ENCODE measurements around the gene CYP4F11. TPM values are rescaled to one million over a fixed set of nuclear protein-coding genes. Genes with fewer than 3 reads are reported as not detected.

Gene CYP4F11
- total RNA-seq, 1 experiment from 2014 or later, result not detected

DNA sequence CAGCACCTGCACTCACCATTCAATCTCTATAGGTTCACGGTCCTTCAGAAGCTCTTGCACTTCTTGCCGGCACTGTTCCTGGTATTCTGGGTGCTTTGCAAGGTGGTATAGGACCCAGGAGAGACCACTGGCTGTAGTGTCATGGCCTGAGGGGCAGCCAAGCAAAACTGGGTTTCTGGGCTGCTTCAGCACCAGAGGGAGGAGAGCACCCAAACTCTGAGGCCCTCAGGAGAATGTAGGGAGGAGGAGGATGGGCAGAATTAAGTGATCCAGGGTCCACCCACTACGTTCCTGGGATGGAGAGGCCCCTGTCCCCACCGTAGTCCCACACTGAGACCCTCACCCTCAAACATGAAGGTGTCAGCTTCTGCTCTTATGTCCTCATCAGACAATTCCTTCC lies 12.3 kb downstream of the CYP4F11 start:
- TF ChIP-seq, protein P1, sequence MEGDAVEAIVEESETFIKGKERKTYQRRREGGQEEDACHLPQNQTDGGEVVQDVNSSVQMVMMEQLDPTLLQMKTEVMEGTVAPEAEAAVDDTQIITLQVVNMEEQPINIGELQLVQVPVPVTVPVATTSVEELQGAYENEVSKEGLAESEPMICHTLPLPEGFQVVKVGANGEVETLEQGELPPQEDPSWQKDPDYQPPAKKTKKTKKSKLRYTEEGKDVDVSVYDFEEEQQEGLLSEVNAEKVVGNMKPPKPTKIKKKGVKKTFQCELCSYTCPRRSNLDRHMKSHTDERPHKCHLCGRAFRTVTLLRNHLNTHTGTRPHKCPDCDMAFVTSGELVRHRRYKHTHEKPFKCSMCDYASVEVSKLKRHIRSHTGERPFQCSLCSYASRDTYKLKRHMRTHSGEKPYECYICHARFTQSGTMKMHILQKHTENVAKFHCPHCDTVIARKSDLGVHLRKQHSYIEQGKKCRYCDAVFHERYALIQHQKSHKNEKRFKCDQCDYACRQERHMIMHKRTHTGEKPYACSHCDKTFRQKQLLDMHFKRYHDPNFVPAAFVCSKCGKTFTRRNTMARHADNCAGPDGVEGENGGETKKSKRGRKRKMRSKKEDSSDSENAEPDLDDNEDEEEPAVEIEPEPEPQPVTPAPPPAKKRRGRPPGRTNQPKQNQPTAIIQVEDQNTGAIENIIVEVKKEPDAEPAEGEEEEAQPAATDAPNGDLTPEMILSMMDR (IDR thresholded peaks at IDR 0.05; ENCODE audit: insufficient read depth in 1 of 2, low read depth in 1 of 2, low read length in 1 of 2, severe bottlenecking in 1 of 2, unreplicated experiment in 1 of 2), result no peak
- H3K36me3 Mint-ChIP-seq (ENCODE audit: insufficient read depth, unreplicated experiment), result peaks cover 6% of the 10 kb centered on the region
- H3K36me3 ChIP-seq (ENCODE audit: control insufficient read depth, insufficient read depth, low read length), result no peaks in the 10 kb centered on the region
- ChIA-PET CTCF (no interaction called here), POLR2A (no interaction called here)
- peaks cover 6% of the 10 kb centered on the region for H3K4me1 Mint-ChIP-seq (ENCODE audit: low read depth, unreplicated experiment)
- no peak for DNase-seq
- no peak overlapping the region for H3K4me3 Mint-ChIP-seq (ENCODE audit: unreplicated experiment)
- H3K9me3 Mint-ChIP-seq (ENCODE audit: unreplicated experiment), result no peaks in the 10 kb centered on the region
- no TSS peak for BruUV-seq (replicated peaks)
- no peak overlapping the region for H3K27ac Mint-ChIP-seq (ENCODE audit: unreplicated experiment)
- H3K27me3 ChIP-seq (replicated peaks; ENCODE audit: control insufficient read depth, insufficient read depth, low read length), result no peaks in the 10 kb centered on the region
- intact Hi-C loops (cut with micrococcal nuclease; ENCODE audit: unreplicated experiment), result no loop called here
- H3K27me3 Mint-ChIP-seq (ENCODE audit: insufficient read depth, unreplicated experiment), result peaks cover 15% of the 10 kb centered on the region
- H3K9me3 ChIP-seq, result no peaks in the 10 kb centered on the region
- H3K4me3 ChIP-seq (ENCODE audit: low read depth, low read length), result no peak overlapping the region
- no peaks in the 10 kb centered on the region for H3K4me1 ChIP-seq

DNA sequence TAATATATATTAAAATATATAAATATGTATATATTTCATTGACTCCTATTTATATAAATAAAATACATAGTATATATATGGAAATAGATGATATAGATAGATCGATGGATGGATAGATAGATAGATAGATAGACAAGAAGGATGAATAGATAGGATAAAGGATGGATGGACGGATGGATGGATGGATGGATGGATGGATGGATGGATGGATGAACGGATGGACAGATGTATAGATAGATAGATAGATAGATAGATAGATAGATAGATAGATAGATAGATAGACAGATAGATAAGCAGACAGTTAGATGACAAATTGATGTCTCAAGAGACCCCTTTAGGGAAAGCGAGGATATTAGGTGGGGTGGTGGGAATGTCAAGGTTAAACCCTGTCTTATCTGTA lies 15.1 kb downstream of the CYP4F11 start:
- DNase-seq, result no peak
- no TSS peak for BruUV-seq (replicated peaks)
- Histone ChIP-seq H3K27me3 (replicated peaks; ENCODE audit: control insufficient read depth, insufficient read depth, low read length) (no peaks in the 10 kb centered on the region), H3K4me3 (ENCODE audit: low read depth, low read length) (no peak overlapping the region), H3K36me3 (ENCODE audit: control insufficient read depth, insufficient read depth, low read length) (no peaks in the 10 kb centered on the region), H3K4me1 (no peaks in the 10 kb centered on the region), H3K9me3 (no peaks in the 10 kb centered on the region)
- intact Hi-C loops (cut with micrococcal nuclease; ENCODE audit: unreplicated experiment), result no loop called here
- H3K27me3 Mint-ChIP-seq (ENCODE audit: insufficient read depth, unreplicated experiment), result peaks cover 9% of the 10 kb centered on the region
- peaks cover 6% of the 10 kb centered on the region for H3K36me3 Mint-ChIP-seq (ENCODE audit: insufficient read depth, unreplicated experiment)
- H3K9me3 Mint-ChIP-seq (ENCODE audit: unreplicated experiment), result no peaks in the 10 kb centered on the region
- H3K27ac Mint-ChIP-seq (ENCODE audit: unreplicated experiment), result no peak overlapping the region
- peaks cover 6% of the 10 kb centered on the region for H3K4me1 Mint-ChIP-seq (ENCODE audit: low read depth, unreplicated experiment)
- H3K4me3 Mint-ChIP-seq (ENCODE audit: unreplicated experiment), result no peak overlapping the region
- TF ChIP-seq, protein P1 (IDR thresholded peaks at IDR 0.05; ENCODE audit: insufficient read depth in 1 of 2, low read depth in 1 of 2, low read length in 1 of 2, severe bottlenecking in 1 of 2, unreplicated experiment in 1 of 2), result no peak
- ChIA-PET CTCF (no interaction called here), POLR2A (no interaction called here)

GRCh38 chr19:15915109-15915508 lies 19.2 kb downstream of the CYP4F11 start:
- POLR2A ChIA-PET, result no interaction called here
- Mint-ChIP-seq H3K36me3 (ENCODE audit: insufficient read depth, unreplicated experiment) (no peaks in the 10 kb centered on the region), H3K4me3 (ENCODE audit: unreplicated experiment) (no peak overlapping the region), H3K27me3 (ENCODE audit: insufficient read depth, unreplicated experiment) (no peaks in the 10 kb centered on the region), H3K4me1 (ENCODE audit: low read depth, unreplicated experiment) (no peaks in the 10 kb centered on the region), H3K9me3 (ENCODE audit: unreplicated experiment) (no peaks in the 10 kb centered on the region), H3K27ac (ENCODE audit: unreplicated experiment) (no peak overlapping the region)
- intact Hi-C loops (cut with micrococcal nuclease; ENCODE audit: unreplicated experiment), result no loop called here
- TF ChIP-seq, protein P1 (IDR thresholded peaks at IDR 0.05; ENCODE audit: insufficient read depth in 1 of 2, low read depth in 1 of 2, low read length in 1 of 2, severe bottlenecking in 1 of 2, unreplicated experiment in 1 of 2), result no peak
- no TSS peak for BruUV-seq (replicated peaks)
- H3K4me1 ChIP-seq, result no peaks in the 10 kb centered on the region
- CTCF ChIA-PET, result no interaction called here
- DNase-seq, result no peak
- H3K36me3 ChIP-seq (ENCODE audit: control insufficient read depth, insufficient read depth, low read length), result no peaks in the 10 kb centered on the region
- H3K27me3 ChIP-seq (replicated peaks; ENCODE audit: control insufficient read depth, insufficient read depth, low read length), result no peaks in the 10 kb centered on the region
- no peaks in the 10 kb centered on the region for H3K9me3 ChIP-seq
- H3K4me3 ChIP-seq (ENCODE audit: low read depth, low read length), result no peak overlapping the region

Data from Caco-2 (cell line).